ENCODE data around the gene FOXP1. TPM values are rescaled to one million over a fixed set of nuclear protein-coding genes. Genes with fewer than 3 reads are reported as not detected.
A peak's percentile ranks its signal among the peaks of the same experiment; 100 is the strongest.

The FOXP1 gene
- total RNA-seq, 2 experiments from 2014 or later: 116 to 131 TPM

- ChIA-PET CTCF (no interaction called here), POLR2A (no interaction called here)
- Mint-ChIP-seq H3K4me3 (no peak overlapping the region), H3K27ac (no peak overlapping the region), H3K27me3 (peaks cover 3% of the 10 kb centered on the region), H3K36me3 (ENCODE audit: low read depth) (no peaks in the 10 kb centered on the region), H3K4me1 (peaks cover 2% of the 10 kb centered on the region), H3K9me3 (no peaks in the 10 kb centered on the region)
- no peak for DNase-seq
Measured at GRCh38 chr3:71408903-71409302, 174.6 kb downstream of the FOXP1 start.

GRCh38 chr3:71407823-71408222, 175.7 kb downstream of the FOXP1 start:
- H3K27ac Mint-ChIP-seq: no peak overlapping the region
- DNase-seq: no peak
- no peaks in the 10 kb centered on the region for H3K36me3 Mint-ChIP-seq (ENCODE audit: low read depth)
- ChIA-PET CTCF (no interaction called here), POLR2A (no interaction called here)
- no peaks in the 10 kb centered on the region for H3K9me3 Mint-ChIP-seq
- H3K27me3 Mint-ChIP-seq: peaks cover 3% of the 10 kb centered on the region
- H3K4me1 Mint-ChIP-seq: peaks cover 5% of the 10 kb centered on the region
- H3K4me3 Mint-ChIP-seq: no peak overlapping the region

GRCh38 chr3:71406972-71407810, 176.3 kb downstream of the FOXP1 start:
- Mint-ChIP-seq H3K9me3 (no peaks in the 10 kb centered on the region), H3K27ac (no peak overlapping the region), H3K4me1 (peaks cover 7% of the 10 kb centered on the region), H3K4me3 (no peak overlapping the region), H3K36me3 (ENCODE audit: low read depth) (no peaks in the 10 kb centered on the region), H3K27me3 (peaks cover 3% of the 10 kb centered on the region)
- DNase-seq: no peak
- CTCF ChIA-PET: interaction anchor here (0.8 to 1.9 kb wide), 3 partner anchors 9 to 25 kb away, joined by 3 to 5 read pairs (median 3); no protein-coding TSS in a partner anchor
- POLR2A ChIA-PET: no interaction called here

GRCh38 chr3:71402911-71403310, 180.6 kb downstream of the FOXP1 start:
- Mint-ChIP-seq H3K27me3 (peaks cover 3% of the 10 kb centered on the region), H3K36me3 (ENCODE audit: low read depth) (no peaks in the 10 kb centered on the region), H3K9me3 (no peaks in the 10 kb centered on the region), H3K4me3 (no peak overlapping the region), H3K4me1 (peaks cover 24% of the 10 kb centered on the region), H3K27ac (no peak overlapping the region)
- no peak for DNase-seq
- ChIA-PET CTCF (no interaction called here), POLR2A (no interaction called here)

- Mint-ChIP-seq H3K9me3 (no peaks in the 10 kb centered on the region), H3K36me3 (ENCODE audit: low read depth) (no peaks in the 10 kb centered on the region), H3K4me1 (peaks cover 30% of the 10 kb centered on the region), H3K27ac (no peak overlapping the region), H3K27me3 (peaks cover 5% of the 10 kb centered on the region), H3K4me3 (no peak overlapping the region)
- DNase-seq: no peak
- CTCF ChIA-PET: no interaction called here
- POLR2A ChIA-PET: no interaction called here
Measured at GRCh38 chr3:71402280-71402679, 181.2 kb downstream of the FOXP1 start.

GRCh38 chr3:71401695-71402231, 181.8 kb downstream of the FOXP1 start:
- no peak for DNase-seq
- no peak overlapping the region for H3K27ac Mint-ChIP-seq
- ChIA-PET CTCF (no interaction called here), POLR2A (no interaction called here)
- no peaks in the 10 kb centered on the region for H3K9me3 Mint-ChIP-seq
- H3K27me3 Mint-ChIP-seq: peaks cover 5% of the 10 kb centered on the region
- no peaks in the 10 kb centered on the region for H3K36me3 Mint-ChIP-seq (ENCODE audit: low read depth)
- H3K4me1 Mint-ChIP-seq: peaks cover 34% of the 10 kb centered on the region
- H3K4me3 Mint-ChIP-seq: no peak overlapping the region

GRCh38 chr3:71400986-71401451, 182.5 kb downstream of the FOXP1 start:
- Mint-ChIP-seq H3K9me3 (no peaks in the 10 kb centered on the region), H3K27ac (no peak overlapping the region), H3K4me1 (peaks cover 34% of the 10 kb centered on the region), H3K27me3 (peaks cover 5% of the 10 kb centered on the region), H3K4me3 (no peak overlapping the region), H3K36me3 (ENCODE audit: low read depth) (no peaks in the 10 kb centered on the region)
- DNase-seq: no peak
- ChIA-PET CTCF (interaction anchor here (0.8 kb wide), 1 partner anchor 25 kb away, joined by 3 read pairs; no protein-coding TSS in a partner anchor), POLR2A (no interaction called here)

- CTCF ChIA-PET: no interaction called here
- H3K4me1 Mint-ChIP-seq: peaks cover 34% of the 10 kb centered on the region
- H3K9me3 Mint-ChIP-seq: no peaks in the 10 kb centered on the region
- no peak overlapping the region for H3K27ac Mint-ChIP-seq
- no peaks in the 10 kb centered on the region for H3K36me3 Mint-ChIP-seq (ENCODE audit: low read depth)
- peaks cover 5% of the 10 kb centered on the region for H3K27me3 Mint-ChIP-seq
- DNase-seq: no peak
- POLR2A ChIA-PET: no interaction called here
- H3K4me3 Mint-ChIP-seq: no peak overlapping the region
Measured at GRCh38 chr3:71399478-71399877, 184.1 kb downstream of the FOXP1 start.

- ChIA-PET POLR2A (no interaction called here), CTCF (interaction anchor here (0.7 to 1.5 kb wide), 6 partner anchors 8 to 175 kb away, joined by 3 to 5 read pairs (median 3); no protein-coding TSS in a partner anchor)
- Mint-ChIP-seq H3K4me1 (peaks cover 37% of the 10 kb centered on the region), H3K27me3 (peaks cover 11% of the 10 kb centered on the region), H3K4me3 (no peak overlapping the region), H3K27ac (no peak overlapping the region), H3K9me3 (no peaks in the 10 kb centered on the region), H3K36me3 (ENCODE audit: low read depth) (no peaks in the 10 kb centered on the region)
- no peak for DNase-seq
Measured at GRCh38 chr3:71398157-71398836, 185.2 kb downstream of the FOXP1 start.

GRCh38 chr3:71397726-71398125, 185.8 kb downstream of the FOXP1 start:
- ChIA-PET CTCF (interaction anchor here (0.7 to 1.5 kb wide), 8 partner anchors 9 to 174 kb away, joined by 3 to 5 read pairs (median 3); no protein-coding TSS in a partner anchor), POLR2A (no interaction called here)
- H3K4me1 Mint-ChIP-seq: peaks cover 32% of the 10 kb centered on the region
- H3K27ac Mint-ChIP-seq: no peak overlapping the region
- no peak for DNase-seq
- no peaks in the 10 kb centered on the region for H3K9me3 Mint-ChIP-seq
- H3K27me3 Mint-ChIP-seq: peaks cover 11% of the 10 kb centered on the region
- no peak overlapping the region for H3K4me3 Mint-ChIP-seq
- no peaks in the 10 kb centered on the region for H3K36me3 Mint-ChIP-seq (ENCODE audit: low read depth)

GRCh38 chr3:71397046-71397445, 186.5 kb downstream of the FOXP1 start:
- peak; percentile 16 for DNase-seq
- POLR2A ChIA-PET: no interaction called here
- Mint-ChIP-seq H3K27me3 (peaks cover 11% of the 10 kb centered on the region), H3K4me3 (no peak overlapping the region), H3K4me1 (peaks cover 34% of the 10 kb centered on the region), H3K27ac (no peak overlapping the region), H3K9me3 (no peaks in the 10 kb centered on the region), H3K36me3 (ENCODE audit: low read depth) (no peaks in the 10 kb centered on the region)
- CTCF ChIA-PET: interaction anchor here (1.0 to 1.5 kb wide), 5 partner anchors 10 to 85 kb away, joined by 3 to 5 read pairs (median 4); no protein-coding TSS in a partner anchor

- POLR2A ChIA-PET: no interaction called here
- CTCF ChIA-PET: interaction anchor here (1.2 kb wide), 1 partner anchor 9 kb away, joined by 3 read pairs; no protein-coding TSS in a partner anchor
- H3K4me3 Mint-ChIP-seq: no peak overlapping the region
- H3K36me3 Mint-ChIP-seq (ENCODE audit: low read depth): peaks cover 3% of the 10 kb centered on the region
- peaks cover 44% of the 10 kb centered on the region for H3K4me1 Mint-ChIP-seq
- H3K27ac Mint-ChIP-seq: no peak overlapping the region
- no peak for DNase-seq
- H3K27me3 Mint-ChIP-seq: peaks cover 13% of the 10 kb centered on the region
- no peaks in the 10 kb centered on the region for H3K9me3 Mint-ChIP-seq
Measured at GRCh38 chr3:71395927-71396695, 187.4 kb downstream of the FOXP1 start.

Data from activated CD4-positive, alpha-beta T cell treated with anti-CD3 and anti-CD28 coated beads, Interleukin-2, amount 10 ng/mL, durations not matched to agents 7 days and 5 days (primary cell).